Measurements from ENCODE around the gene SLC39A11. TPM values are rescaled to one million over a fixed set of nuclear protein-coding genes. Genes with fewer than 3 reads are reported as not detected.
A peak's percentile ranks its signal among the peaks of the same experiment; 100 is the strongest.
"Not testable (repeated sequence)": the region's sequence is repeated elsewhere in the genome, so short reads cannot be mapped to it uniquely, and the experiment has no call there.

Gene SLC39A11
- total RNA-seq, 1 donor from 2014 or later = 46.1 TPM

GRCh38 chr17:73013816-73014663, 78.4 kb downstream of the SLC39A11 start:
- no peak for DNase-seq (ENCODE audit: low spot score)
- no peak for ATAC-seq

DNA sequence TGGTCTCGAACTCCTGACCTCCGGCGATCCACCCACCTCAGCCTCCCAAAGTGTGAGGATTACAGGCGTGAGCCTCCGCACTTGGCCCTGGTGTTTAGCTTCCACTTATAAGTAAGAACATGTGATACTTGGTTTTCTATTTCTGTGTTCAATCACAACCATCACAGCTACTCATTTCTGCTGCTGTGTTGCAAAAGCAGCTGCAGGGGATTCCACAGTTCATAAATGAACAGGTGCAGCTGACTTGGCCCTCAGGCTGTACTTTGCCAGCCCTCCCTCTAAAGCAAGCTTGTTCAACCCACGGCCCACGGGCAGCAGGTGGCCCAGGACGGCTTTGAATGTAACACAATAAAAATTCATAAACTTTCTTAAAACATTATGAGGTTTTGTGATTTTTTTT, 79.2 kb downstream of the SLC39A11 start:
- no peak for DNase-seq (ENCODE audit: low spot score)
- ATAC-seq = no peak

GRCh38 chr17:73011016-73011486, 81.4 kb downstream of the SLC39A11 start:
- no peak for ATAC-seq
- DNase-seq (ENCODE audit: low spot score) = no peak

GRCh38 chr17:73010414-73010813, 82.1 kb downstream of the SLC39A11 start:
- no peak for ATAC-seq
- DNase-seq (ENCODE audit: low spot score) = no peak

GRCh38 chr17:73007407-73007806, 85.1 kb downstream of the SLC39A11 start:
- ATAC-seq = no peak

GRCh38 chr17:73005360-73005759, 87.1 kb downstream of the SLC39A11 start:
- no peak for DNase-seq (ENCODE audit: low spot score)
- ATAC-seq = no peak

More at GRCh38 chr17:73007407-73007806, 85.1 kb downstream of the SLC39A11 start:
- no peak for DNase-seq (ENCODE audit: low spot score)

DNA sequence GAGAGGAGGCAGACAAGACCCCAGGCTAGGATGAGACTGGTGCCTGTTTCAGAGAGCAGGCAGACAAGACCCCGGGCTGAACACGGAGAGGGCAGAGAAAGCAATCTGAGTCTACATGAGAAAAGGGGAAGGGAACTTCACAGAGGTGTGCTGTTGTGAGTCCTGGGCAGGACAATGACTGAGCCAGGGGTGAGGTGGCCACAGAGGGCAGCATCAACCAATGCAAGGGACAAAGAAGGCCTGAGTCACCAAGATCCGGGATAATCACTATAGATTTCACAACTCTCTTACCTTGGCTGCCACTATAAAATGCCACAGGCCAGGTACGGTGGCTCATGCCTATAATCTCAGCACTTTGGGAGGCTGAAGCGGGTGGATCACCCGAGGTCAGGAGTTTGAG, 89.0 kb downstream of the SLC39A11 start:
- ATAC-seq = peak; percentile 86
- no peak for DNase-seq (ENCODE audit: low spot score)

GRCh38 chr17:73000832-73001231, 91.7 kb downstream of the SLC39A11 start:
- DNase-seq (ENCODE audit: low spot score) = no peak
- no peak for ATAC-seq

GRCh38 chr17:72999474-72999873, 93.0 kb downstream of the SLC39A11 start:
- not testable (repeated sequence) for DNase-seq (ENCODE audit: low spot score); ATAC-seq

- ATAC-seq (no peak), DNase-seq (ENCODE audit: low spot score) (no peak)
Observed at GRCh38 chr17:72998343-72998742, 94.1 kb downstream of the SLC39A11 start.

- DNase-seq (ENCODE audit: low spot score) = no peak
- no peak for ATAC-seq
Observed at GRCh38 chr17:72997559-72997958, 94.9 kb downstream of the SLC39A11 start.

GRCh38 chr17:72996791-72997190, 95.7 kb downstream of the SLC39A11 start:
- ATAC-seq (no peak), DNase-seq (ENCODE audit: low spot score) (no peak)

DNA sequence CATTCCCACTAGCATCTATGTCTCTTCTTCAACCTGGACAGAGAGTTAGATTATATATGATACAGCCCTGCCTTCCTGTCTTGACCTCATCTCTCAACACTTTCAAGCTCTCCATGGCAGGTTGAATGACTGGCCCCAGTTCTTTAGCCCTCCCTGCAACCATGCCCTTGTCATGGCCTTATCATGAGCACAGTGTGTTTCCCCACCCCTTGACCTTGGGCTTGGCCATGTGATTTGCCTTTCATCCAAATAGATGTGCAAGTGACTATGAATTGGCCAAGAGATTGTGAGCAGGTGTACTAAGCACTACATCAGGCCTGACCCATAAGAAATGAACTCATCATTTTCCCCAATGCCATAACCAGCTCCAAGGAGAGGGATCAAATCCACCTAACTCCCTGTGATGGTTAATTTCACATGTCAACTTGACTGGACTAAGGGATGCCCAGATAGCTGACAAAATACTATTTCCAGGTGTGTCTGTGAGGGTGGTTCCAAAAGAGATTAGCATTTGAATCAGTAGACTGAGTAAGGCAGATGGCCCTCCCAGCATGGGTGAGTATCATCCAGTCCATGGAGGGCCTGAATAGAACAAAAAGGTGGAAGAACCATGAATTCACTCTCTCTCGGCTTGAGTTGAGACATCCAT, 97.4 kb downstream of the SLC39A11 start:
- ATAC-seq = no peak
- DNase-seq (ENCODE audit: low spot score) = no peak

DNA sequence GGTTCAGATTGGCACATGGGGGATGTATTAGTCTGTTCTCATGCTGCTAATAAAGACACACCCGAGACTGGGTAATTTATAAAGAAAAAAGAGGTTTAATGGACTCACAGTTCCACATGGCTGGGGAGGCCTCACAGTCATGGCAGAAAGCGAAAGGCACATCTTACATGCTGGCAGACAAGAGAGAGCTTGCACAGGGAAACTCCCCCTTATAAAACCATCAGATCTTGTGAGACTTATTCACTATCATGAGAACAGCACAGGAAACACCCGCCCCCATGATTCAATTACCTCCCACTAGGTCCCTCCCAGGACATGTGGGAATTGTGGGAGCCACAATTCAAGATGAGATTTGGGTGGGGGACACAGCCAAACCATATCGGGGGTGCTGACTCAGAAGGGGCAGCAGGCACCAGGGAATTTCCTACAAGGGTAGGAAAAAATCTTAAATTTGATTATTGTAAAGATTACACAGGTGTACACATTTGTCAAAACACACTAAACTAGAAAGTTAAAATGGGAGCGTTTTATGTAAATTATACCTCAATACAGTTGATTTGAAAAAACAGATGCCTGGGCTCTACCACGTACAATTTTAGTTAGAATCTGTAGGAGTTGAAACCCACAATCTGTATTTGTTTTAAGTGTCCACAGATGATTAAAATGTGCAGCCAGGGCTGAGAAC, 99.6 kb downstream of the SLC39A11 start:
- ATAC-seq; DNase-seq (ENCODE audit: low spot score): not testable (repeated sequence)

GRCh38 chr17:72991651-72992050, 100.8 kb downstream of the SLC39A11 start:
- DNase-seq (ENCODE audit: low spot score) (no peak), ATAC-seq (no peak)

DNA sequence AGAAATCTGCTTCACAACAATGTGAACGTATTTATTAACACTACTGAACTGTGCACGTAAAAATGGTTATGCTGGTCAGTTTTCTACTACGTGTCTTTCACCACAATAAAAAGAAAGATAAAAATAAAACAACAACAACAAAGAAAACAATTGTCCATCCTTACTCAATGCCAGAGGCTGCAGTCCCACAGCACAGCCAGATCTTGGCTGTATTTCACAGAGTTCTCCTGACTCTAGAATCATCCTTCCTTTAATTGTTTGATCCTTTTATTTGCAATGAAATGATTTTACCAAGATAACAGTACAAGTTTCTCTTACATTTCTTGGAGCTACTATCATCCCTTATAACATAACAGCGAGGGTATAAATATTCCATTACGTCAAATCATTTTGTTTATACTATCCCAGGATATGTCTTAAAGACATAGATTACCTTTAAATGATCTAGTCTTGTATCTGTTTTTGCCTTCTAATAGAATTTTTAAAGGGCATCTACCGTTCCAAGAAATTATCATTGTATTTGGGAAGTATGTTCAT, 103.3 kb downstream of the SLC39A11 start:
- DNase-seq (ENCODE audit: low spot score) (no peak), ATAC-seq (no peak)

DNA sequence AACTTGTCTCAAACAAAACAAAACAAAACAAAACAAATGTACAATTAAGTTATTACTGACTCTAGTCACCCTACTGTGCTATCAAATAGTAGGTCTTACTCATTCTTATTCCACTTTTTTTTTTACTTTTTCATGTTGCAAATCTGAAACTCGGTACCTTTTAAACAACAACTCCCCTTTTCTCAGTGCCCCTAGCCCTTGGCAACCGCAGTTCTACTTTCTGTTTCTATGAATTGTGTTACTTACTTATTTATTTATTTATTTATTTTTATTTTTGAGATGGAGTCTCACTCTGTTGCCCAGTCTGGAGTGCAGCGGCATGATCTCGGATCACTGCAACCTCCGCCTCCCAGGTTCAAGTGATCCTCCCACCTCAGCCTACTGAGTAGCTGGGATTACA, 104.0 kb downstream of the SLC39A11 start:
- DNase-seq (ENCODE audit: low spot score) = no peak
- ATAC-seq = no peak

GRCh38 chr17:72987166-72987565, 105.3 kb downstream of the SLC39A11 start:
- ATAC-seq (no peak), DNase-seq (ENCODE audit: low spot score) (no peak)

DNA sequence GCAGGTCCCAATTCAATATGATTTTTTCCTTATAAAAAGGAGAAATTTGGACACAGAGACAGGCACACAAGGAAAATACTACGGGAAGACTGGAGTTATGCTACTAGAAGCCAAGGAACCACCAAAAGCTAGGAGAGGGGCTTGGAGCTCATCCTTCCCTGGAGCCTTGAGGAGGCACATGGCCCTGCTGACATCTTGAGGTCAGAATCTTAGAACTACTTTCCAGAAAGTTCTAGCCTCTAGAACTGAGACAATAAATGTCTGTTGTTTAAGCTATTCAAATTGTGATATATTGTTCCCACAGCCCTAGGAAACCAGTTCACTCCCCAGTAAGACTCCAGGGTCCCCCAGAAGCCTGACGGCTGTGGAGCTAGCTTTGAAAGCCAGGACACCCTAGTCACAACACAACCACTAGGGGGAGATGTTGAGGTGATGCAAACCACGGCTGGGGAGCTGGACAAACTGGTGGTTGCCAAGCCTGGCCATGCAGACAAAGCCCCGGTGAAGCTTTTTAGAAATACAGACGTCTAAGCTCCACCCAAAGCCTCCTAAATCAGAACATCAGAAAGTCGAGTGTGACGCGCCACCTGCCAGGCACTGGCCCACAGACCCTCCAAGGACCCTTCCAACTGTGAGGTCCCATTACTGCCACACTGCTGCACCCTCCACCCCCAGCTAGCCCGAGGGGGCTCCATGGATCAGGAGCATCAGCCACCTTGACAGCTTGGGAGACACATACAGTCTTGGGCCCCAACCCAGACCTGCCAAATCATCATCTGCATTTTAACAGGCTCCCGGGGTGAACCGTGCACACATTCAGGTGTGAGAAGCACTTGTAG, 106.4 kb downstream of the SLC39A11 start:
- DNase-seq (ENCODE audit: low spot score) = peak; percentile 73
- ATAC-seq = peak; percentile 90

GRCh38 chr17:72984926-72985325, 107.6 kb downstream of the SLC39A11 start:
- ATAC-seq = peak; percentile 46
- DNase-seq (ENCODE audit: low spot score) = no peak

Measured in left lobe of liver (tissue), 2 donors.